ENCODE data around the gene ENTPD1.

- TF ChIP-seq CTCF (conservative IDR thresholded peaks at IDR 0.05), result no peak
- TF ChIP-seq EZH2 (IDR thresholded peaks at IDR 0.05; ENCODE audit: low read depth), result no peak
Observed at GRCh38 chr10:95840681-95841080, 84.7 kb downstream of the ENTPD1 start.
